NCI-H748 (cell line): ENCODE results near the gene MTF2.
A peak's percentile ranks its signal among the peaks of the same experiment; 100 is the strongest.
"Not testable (repeated sequence)": the region's sequence is repeated elsewhere in the genome, so short reads cannot be mapped to it uniquely, and the experiment has no call there.

Experiments used
- DNase-seq: peaks from one replicate; lab custom pipeline; 2025; ENCODE audit not compliant: unreplicated experiment; lab: John Stamatoyannopoulos, UW

MTF2 gene

DNA sequence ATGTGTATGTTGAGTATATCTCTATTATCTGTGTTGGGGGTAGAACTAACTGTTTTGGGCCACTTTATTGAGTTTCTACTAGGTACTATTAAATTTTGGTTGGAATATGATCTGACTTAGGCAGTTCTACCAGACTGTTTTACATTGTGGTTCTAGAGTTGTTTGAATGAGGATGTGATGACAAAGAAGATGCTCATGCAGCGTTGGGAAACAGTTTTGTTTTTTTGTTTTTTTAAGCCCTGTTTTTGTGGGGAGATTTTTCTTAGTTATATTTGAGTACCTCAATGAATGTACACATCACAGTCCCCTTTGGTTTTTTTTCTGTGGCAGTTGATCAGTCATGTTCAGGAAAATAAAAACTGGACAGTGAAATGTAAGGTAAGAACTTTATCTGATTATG lies 61.0 kb downstream of the MTF2 start:
- no peak for DNase-seq

DNA sequence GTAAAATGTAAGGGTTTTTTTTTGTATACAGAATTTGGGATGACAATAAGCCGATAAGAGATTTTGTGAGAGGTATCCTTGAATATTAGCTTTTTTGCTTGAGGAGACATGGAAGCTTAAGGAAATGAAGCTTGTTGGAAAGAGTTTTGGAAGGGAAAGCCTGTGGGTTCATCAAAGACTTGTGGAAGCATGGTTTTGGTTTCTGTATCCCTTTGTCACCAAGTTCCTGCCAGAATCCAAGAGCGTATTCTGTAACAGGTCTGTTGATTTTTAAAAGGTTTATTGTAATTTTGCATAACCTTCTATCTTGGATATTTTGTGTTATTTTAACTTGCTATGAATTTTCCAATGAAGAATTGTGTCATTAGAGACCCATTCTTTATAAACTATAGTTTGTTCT lies 63.1 kb downstream of the MTF2 start:
- no peak for DNase-seq

GRCh38 chr1:93143136-93143535 lies 64.1 kb downstream of the MTF2 start:
- no peak for DNase-seq

DNA sequence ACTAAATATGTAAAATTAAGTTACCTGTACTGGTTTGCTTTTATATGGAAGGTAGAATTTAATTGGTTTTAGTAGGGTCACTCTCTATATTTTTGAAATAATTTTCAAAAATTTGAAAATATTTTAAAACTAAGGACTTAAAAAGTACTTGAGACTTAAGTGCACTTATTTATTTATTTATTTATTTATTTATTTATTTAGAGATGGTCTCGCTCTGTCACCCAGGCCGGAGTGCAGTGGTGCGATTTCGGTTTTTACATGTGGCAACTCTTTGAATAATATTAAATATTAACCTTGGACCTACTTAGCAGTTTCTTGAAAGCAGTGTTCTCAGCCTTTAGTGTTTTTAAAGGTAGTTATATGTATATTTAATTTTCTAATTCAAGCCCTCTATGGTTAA lies 64.7 kb downstream of the MTF2 start:
- no peak for DNase-seq

DNA sequence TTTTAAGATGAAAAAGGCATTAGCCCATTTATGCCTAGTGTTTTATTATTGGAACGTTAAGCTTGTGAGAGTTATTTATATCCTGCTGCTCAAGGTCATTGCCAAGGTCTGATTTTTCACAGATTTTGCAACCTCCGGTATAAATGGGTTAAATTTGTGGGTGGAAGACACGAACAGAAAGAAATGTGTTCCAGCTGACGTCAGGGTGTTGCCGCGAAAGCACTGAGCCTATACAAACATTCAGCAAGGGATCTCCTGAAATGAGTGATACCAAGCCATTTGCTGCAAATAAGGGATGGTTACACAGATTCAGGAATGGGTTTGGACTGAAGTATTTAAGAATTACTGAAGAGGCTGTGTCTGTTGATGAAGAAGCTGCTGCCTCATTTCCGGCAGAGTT lies 68.9 kb downstream of the MTF2 start:
- no peak for DNase-seq

DNA sequence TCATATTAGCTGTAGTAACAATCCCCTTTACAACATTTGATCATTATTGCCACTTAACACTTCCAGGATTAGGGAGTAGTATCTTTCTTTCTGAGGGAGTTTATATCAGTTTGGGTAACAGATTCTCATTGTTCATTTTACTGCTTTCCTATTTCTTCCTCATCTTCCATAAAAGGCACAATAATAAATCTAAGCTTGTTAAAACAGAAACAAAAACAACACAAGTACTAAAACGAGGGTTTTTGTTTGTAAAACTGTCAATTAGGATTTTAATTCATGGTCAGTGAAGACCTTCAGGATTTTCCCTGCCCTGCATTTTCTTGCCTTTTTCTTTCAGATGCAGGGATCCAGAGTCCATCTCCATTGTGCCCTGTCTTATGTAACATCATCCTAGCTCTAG lies 71.6 kb downstream of the MTF2 start:
- DNase-seq = no peak

GRCh38 chr1:93151474-93151873 lies 72.4 kb downstream of the MTF2 start:
- no peak for DNase-seq

GRCh38 chr1:93152835-93153234 lies 73.8 kb downstream of the MTF2 start:
- no peak for DNase-seq

DNA sequence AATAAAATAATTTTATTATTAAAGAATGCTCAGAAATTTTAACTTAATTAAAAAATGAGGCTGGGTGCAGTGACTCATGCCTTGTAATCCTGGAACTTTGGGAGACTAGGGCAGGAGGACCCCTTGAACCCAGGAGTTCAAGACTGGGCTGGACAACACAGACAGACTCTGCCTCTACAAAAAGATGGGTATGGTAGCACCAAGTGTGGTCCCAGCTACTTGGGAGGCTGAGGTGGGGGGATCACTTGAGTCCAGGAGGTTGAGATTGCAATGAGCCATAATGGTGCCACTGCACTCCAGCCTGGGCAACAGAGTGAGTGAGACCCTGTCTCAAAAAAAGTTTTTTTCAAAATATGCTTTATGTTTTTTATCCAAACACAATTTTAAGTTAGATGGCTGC lies 75.8 kb downstream of the MTF2 start:
- no peak for DNase-seq

GRCh38 chr1:93155335-93155734 lies 76.3 kb downstream of the MTF2 start:
- DNase-seq = no peak

DNA sequence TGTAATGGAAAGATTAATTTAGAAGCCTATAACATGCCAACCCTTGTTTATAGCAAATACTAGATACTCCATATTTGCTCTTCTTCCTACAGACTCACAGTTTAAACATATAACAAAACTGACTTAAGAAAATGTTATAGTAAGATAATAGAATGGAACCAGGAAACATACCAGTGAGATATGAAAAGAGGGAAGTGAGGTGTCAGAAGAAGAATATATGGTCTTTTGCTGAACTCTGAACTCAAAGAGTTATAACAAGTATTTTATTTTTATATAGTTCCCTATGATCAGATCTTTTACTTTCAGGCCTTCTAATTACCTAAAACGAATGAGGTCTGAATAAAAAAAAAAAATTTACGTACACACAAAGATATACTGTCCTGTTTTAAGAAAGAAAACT lies 80.3 kb downstream of the MTF2 start:
- no peak for DNase-seq

DNA sequence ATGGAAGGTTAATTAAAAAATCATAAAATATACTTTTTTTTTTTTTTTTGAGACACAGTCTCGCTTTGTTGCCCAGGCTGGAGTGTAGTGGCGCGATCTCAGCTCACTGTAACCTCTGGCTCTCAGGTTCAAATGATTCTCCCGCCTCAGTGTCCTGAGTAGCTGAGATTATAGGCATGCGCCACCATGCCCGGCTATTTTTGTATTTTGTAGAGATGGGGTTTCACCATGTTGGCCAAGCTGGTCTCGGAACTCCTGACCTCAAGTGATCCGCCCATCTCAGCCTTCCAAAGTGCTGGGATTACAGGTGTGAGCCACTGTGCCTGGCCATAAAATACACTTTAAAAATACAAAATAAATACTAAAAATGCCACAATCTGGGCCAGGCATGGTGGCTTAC lies 84.2 kb downstream of the MTF2 start:
- not testable (repeated sequence) for DNase-seq

DNA sequence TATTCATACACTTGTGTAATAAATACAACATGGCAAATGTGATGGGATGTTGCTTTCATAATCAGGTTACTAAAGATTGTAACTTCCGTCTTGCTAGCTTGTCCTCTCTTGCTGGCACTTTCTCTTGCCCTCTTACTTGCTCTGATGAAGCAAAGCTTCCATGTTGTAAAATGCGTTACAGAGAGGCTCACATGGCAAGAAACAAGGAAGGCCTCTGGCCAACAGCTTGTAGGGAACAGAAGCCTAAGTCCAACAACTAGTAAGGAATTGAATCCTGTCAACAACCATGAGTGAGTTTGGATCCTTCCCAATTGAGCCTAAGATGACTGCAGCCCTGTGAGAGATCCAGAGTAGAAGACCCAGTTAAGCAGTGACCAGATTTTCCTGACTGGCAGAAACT lies 85.7 kb downstream of the MTF2 start:
- no peak for DNase-seq

- not testable (repeated sequence) for DNase-seq
These were observed 86.8 kb downstream of the MTF2 start for GRCh38 chr1:93165895-93166294.

GRCh38 chr1:93167006-93167405 lies 87.9 kb downstream of the MTF2 start:
- DNase-seq = no peak

GRCh38 chr1:93170141-93170678 lies 91.1 kb downstream of the MTF2 start:
- not testable (repeated sequence) for DNase-seq

GRCh38 chr1:93171549-93172034 lies 92.5 kb downstream of the MTF2 start:
- no peak for DNase-seq

- DNase-seq = no peak
These were observed 93.7 kb downstream of the MTF2 start for GRCh38 chr1:93172778-93173177.

DNA sequence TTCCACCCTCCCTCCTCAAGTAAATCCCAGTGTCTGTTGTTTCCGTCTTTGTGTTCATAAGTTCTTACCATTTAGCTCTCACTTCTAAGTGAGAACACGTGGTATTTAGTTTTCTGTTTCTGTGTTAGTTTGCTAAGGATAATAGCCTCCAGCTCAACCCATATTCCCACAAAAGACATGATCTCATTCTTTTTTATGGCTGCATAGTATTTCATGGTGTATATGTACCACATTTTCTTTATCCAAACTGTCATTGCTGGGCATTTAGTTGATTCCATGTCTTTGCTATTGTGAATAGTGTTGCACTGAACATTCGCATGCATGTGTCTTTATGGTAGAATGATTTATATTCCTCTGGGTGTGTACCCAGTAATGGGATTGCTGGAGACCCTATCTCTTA lies 95.6 kb downstream of the MTF2 start:
- not testable (repeated sequence) for DNase-seq

DNA sequence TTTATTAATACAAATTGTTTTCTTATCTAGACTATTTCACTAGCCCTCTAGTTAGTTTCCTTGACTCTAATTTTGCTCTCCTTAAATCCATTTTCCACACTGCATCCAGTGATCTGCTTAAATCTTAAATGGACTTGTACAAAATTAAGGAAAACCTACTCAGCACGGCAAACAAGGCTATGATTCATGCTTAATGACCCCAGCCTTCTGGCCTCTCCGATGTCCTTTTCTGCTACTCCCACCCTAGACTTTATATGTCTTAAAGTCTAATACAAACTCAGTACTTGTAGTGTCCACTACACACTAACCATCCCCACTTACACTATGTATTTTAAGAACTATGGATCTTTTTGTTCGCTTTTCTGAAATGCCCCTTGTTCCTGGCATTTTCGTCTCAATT lies 98.9 kb downstream of the MTF2 start:
- no peak for DNase-seq

- no peak for DNase-seq
These were observed 99.3 kb downstream of the MTF2 start for GRCh38 chr1:93178418-93178817.

GRCh38 chr1:93179886-93180722 lies 101.0 kb downstream of the MTF2 start, which contains the start of gene TMED5:
TMED5 (minus strand) TSS chr1:93180413; CDS start chr1:93180242, 171 bp downstream.
- peak; percentile 97 for DNase-seq
